Activated naive CD4-positive, alpha-beta T cell treated with anti-CD3 and anti-CD28 coated beads, Interleukin-2, amount 50 U/mL, for 24 hours (primary cell): Measurements from ENCODE around the gene CITED1.
"Not testable (repeated sequence)": the region's sequence is repeated elsewhere in the genome, so short reads cannot be mapped to it uniquely, and the experiment has no call there.

Experiments
- H3K27ac Mint-ChIP-seq: one replicate; pipeline ENCODE4 v1.8.0; 2021; ENCODE audit warnings: mild to moderate bottlenecking, mixed read lengths
- H3K27me3 Mint-ChIP-seq: one replicate; pipeline ENCODE4 v1.8.0; 2021; ENCODE audit warnings: mixed read lengths
- H3K36me3 Mint-ChIP-seq: one replicate; pipeline ENCODE4 v1.8.0; 2021; ENCODE audit warnings: mixed read lengths
- H3K4me1 Mint-ChIP-seq: one replicate; pipeline ENCODE4 v1.8.0; 2021; ENCODE audit warnings: mixed read lengths
- H3K4me3 Mint-ChIP-seq: one replicate; pipeline ENCODE4 v1.8.0; 2021; ENCODE audit warnings: mild to moderate bottlenecking, mixed read lengths
- H3K9me3 Mint-ChIP-seq: one replicate; pipeline ENCODE4 v1.8.0; 2021; ENCODE audit warnings: mixed read lengths

Gene CITED1

GRCh38 chrX:72305286-72306084 is at the start of gene CITED1:
CITED1 (minus strand) TSS chrX:72305914; CDS start chrX:72302869, 3,045 bp downstream.
- Mint-ChIP-seq H3K36me3 (no peaks in the 10 kb centered on the region), H3K4me1 (peaks cover 23% of the 10 kb centered on the region), H3K27ac (no peak within 1 kb of the TSS), H3K4me3 (peak within 1 kb of the TSS; percentile 89), H3K27me3 (peaks cover 25% of the 10 kb centered on the region), H3K9me3 (no peaks in the 10 kb centered on the region)

- H3K27me3 Mint-ChIP-seq: no peaks in the 10 kb centered on the region
- H3K36me3 Mint-ChIP-seq: peaks cover 14% of the 10 kb centered on the region
- no peak overlapping the region for H3K27ac Mint-ChIP-seq
- H3K9me3 Mint-ChIP-seq: no peaks in the 10 kb centered on the region
- no peaks in the 10 kb centered on the region for H3K4me1 Mint-ChIP-seq
- no peak overlapping the region for H3K4me3 Mint-ChIP-seq
Measured at GRCh38 chrX:72352786-72353185, 47.1 kb upstream of the CITED1 start.

- H3K36me3 Mint-ChIP-seq: peaks cover 15% of the 10 kb centered on the region
- H3K27ac Mint-ChIP-seq: no peak overlapping the region
- no peaks in the 10 kb centered on the region for H3K4me1 Mint-ChIP-seq
- H3K27me3 Mint-ChIP-seq: no peaks in the 10 kb centered on the region
- no peak overlapping the region for H3K4me3 Mint-ChIP-seq
- no peaks in the 10 kb centered on the region for H3K9me3 Mint-ChIP-seq
Measured at GRCh38 chrX:72351606-72352334, 46.1 kb upstream of the CITED1 start.

GRCh38 chrX:72349190-72349589 is 43.5 kb upstream of the CITED1 start:
- H3K4me1 Mint-ChIP-seq: no peaks in the 10 kb centered on the region
- peaks cover 15% of the 10 kb centered on the region for H3K36me3 Mint-ChIP-seq
- H3K4me3 Mint-ChIP-seq: no peak overlapping the region
- no peak overlapping the region for H3K27ac Mint-ChIP-seq
- H3K27me3 Mint-ChIP-seq: no peaks in the 10 kb centered on the region
- H3K9me3 Mint-ChIP-seq: no peaks in the 10 kb centered on the region

GRCh38 chrX:72348247-72348979 is 42.7 kb upstream of the CITED1 start:
- Mint-ChIP-seq H3K27me3 (no peaks in the 10 kb centered on the region), H3K4me1 (no peaks in the 10 kb centered on the region), H3K4me3 (no peak overlapping the region), H3K36me3 (peaks cover 15% of the 10 kb centered on the region), H3K9me3 (no peaks in the 10 kb centered on the region), H3K27ac (no peak overlapping the region)

- Mint-ChIP-seq H3K27me3 (no peaks in the 10 kb centered on the region), H3K4me1 (no peaks in the 10 kb centered on the region), H3K36me3 (peaks cover 15% of the 10 kb centered on the region), H3K27ac (no peak overlapping the region), H3K4me3 (no peak overlapping the region), H3K9me3 (no peaks in the 10 kb centered on the region)
Measured at GRCh38 chrX:72347366-72347765, 41.7 kb upstream of the CITED1 start.

GRCh38 chrX:72346302-72346949 is 40.7 kb upstream of the CITED1 start:
- Mint-ChIP-seq H3K9me3 (no peaks in the 10 kb centered on the region), H3K27me3 (no peaks in the 10 kb centered on the region), H3K4me1 (no peaks in the 10 kb centered on the region), H3K27ac (no peak overlapping the region), H3K4me3 (no peak overlapping the region), H3K36me3 (peaks cover 10% of the 10 kb centered on the region)

GRCh38 chrX:72340626-72341025 is 34.9 kb upstream of the CITED1 start:
- Mint-ChIP-seq H3K27ac (no peak overlapping the region), H3K9me3 (no peaks in the 10 kb centered on the region), H3K4me1 (peaks cover 3% of the 10 kb centered on the region), H3K4me3 (no peak overlapping the region), H3K27me3 (no peaks in the 10 kb centered on the region), H3K36me3 (peaks cover 5% of the 10 kb centered on the region)

- Mint-ChIP-seq H3K9me3 (no peaks in the 10 kb centered on the region), H3K27me3 (no peaks in the 10 kb centered on the region), H3K36me3 (peaks cover 5% of the 10 kb centered on the region), H3K27ac (no peak overlapping the region), H3K4me1 (peaks cover 3% of the 10 kb centered on the region), H3K4me3 (no peak overlapping the region)
Measured at GRCh38 chrX:72340041-72340440, 34.3 kb upstream of the CITED1 start.

- no peak overlapping the region for H3K27ac Mint-ChIP-seq
- H3K4me1 Mint-ChIP-seq: no peaks in the 10 kb centered on the region
- H3K9me3 Mint-ChIP-seq: no peaks in the 10 kb centered on the region
- H3K36me3 Mint-ChIP-seq: peaks cover 6% of the 10 kb centered on the region
- no peaks in the 10 kb centered on the region for H3K27me3 Mint-ChIP-seq
- H3K4me3 Mint-ChIP-seq: no peak overlapping the region
Measured at GRCh38 chrX:72330131-72330530, 24.4 kb upstream of the CITED1 start.

GRCh38 chrX:72326605-72327300 is 21.0 kb upstream of the CITED1 start:
- Mint-ChIP-seq H3K4me1 (no peaks in the 10 kb centered on the region), H3K9me3 (no peaks in the 10 kb centered on the region)

GRCh38 chrX:72319651-72320050 is 13.9 kb upstream of the CITED1 start:
- not testable (repeated sequence) for H3K4me1 Mint-ChIP-seq, H3K9me3 Mint-ChIP-seq, H3K27me3 Mint-ChIP-seq, H3K4me3 Mint-ChIP-seq, H3K27ac Mint-ChIP-seq, H3K36me3 Mint-ChIP-seq

More at GRCh38 chrX:72326605-72327300, 21.0 kb upstream of the CITED1 start:
- peaks cover 6% of the 10 kb centered on the region for H3K36me3 Mint-ChIP-seq
- no peaks in the 10 kb centered on the region for H3K27me3 Mint-ChIP-seq
- no peak overlapping the region for H3K4me3 Mint-ChIP-seq
- H3K27ac Mint-ChIP-seq: no peak overlapping the region

GRCh38 chrX:72317139-72317538 is 11.4 kb upstream of the CITED1 start:
- Mint-ChIP-seq H3K27me3 (peaks cover 1% of the 10 kb centered on the region), H3K4me3 (no peak overlapping the region), H3K9me3 (no peaks in the 10 kb centered on the region), H3K27ac (no peak overlapping the region), H3K4me1 (no peaks in the 10 kb centered on the region), H3K36me3 (no peaks in the 10 kb centered on the region)

- Mint-ChIP-seq H3K4me3 (no peak overlapping the region), H3K27ac (no peak overlapping the region), H3K27me3 (peaks cover 1% of the 10 kb centered on the region), H3K9me3 (no peaks in the 10 kb centered on the region), H3K36me3 (no peaks in the 10 kb centered on the region), H3K4me1 (no peaks in the 10 kb centered on the region)
Measured at GRCh38 chrX:72316408-72317110, 10.8 kb upstream of the CITED1 start.
